Measurements from ENCODE around the gene FBXO3. TPM values are rescaled to one million over a fixed set of nuclear protein-coding genes. Genes with fewer than 3 reads are reported as not detected.

The FBXO3 gene
- polyA plus RNA-seq, 3 donors: 17.5 to 25.2 (median 21.4) TPM

DNA sequence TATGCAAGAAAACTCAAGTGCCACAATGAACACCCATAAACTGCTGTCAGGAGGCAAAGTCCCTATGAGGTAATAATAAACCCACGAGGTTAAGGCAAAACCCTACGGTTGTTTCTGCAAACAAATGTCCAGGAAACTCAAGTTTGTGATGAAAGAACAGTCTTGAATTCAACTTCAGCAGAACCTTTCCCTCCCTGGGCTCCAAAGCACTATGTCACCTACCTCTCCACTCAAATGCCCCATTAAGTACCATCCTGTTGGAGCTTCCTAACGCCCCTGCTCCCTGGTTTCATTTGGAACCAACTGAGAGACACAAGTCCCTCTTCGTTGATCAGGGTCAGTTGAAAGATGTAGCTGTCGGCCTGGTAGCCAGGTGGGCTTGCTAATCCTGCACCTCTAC lies 71.1 kb downstream of the FBXO3 start:
- H3K4me3 Mint-ChIP-seq: no peak overlapping the region
- H4K20me1 ChIP-seq (ENCODE audit: insufficient read depth, low read length): no peaks in the 10 kb centered on the region
- no peak overlapping the region for H3K27ac ChIP-seq (ENCODE audit: low read depth in 1 of 2, low read length in 2 of 2)
- H3K27me3 ChIP-seq (ENCODE audit: control insufficient read depth in 2 of 2, insufficient read depth in 2 of 2, low read length in 2 of 2): peaks cover 4 to 15% of the 10 kb centered on the region in 2 donors
- no peaks in the 10 kb centered on the region for H3K79me2 ChIP-seq (ENCODE audit: insufficient read depth, low read length)
- H3K4me2 ChIP-seq (replicated peaks; ENCODE audit: extremely low read depth, low read length, poor library complexity, severe bottlenecking): no peak overlapping the region
- intact Hi-C loops (cut with micrococcal nuclease): no loop called here
- TF ChIP-seq, protein P1, sequence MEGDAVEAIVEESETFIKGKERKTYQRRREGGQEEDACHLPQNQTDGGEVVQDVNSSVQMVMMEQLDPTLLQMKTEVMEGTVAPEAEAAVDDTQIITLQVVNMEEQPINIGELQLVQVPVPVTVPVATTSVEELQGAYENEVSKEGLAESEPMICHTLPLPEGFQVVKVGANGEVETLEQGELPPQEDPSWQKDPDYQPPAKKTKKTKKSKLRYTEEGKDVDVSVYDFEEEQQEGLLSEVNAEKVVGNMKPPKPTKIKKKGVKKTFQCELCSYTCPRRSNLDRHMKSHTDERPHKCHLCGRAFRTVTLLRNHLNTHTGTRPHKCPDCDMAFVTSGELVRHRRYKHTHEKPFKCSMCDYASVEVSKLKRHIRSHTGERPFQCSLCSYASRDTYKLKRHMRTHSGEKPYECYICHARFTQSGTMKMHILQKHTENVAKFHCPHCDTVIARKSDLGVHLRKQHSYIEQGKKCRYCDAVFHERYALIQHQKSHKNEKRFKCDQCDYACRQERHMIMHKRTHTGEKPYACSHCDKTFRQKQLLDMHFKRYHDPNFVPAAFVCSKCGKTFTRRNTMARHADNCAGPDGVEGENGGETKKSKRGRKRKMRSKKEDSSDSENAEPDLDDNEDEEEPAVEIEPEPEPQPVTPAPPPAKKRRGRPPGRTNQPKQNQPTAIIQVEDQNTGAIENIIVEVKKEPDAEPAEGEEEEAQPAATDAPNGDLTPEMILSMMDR (IDR thresholded peaks at IDR 0.05): no peak
- H3K4me3 ChIP-seq (replicated peaks in 1 of 3; ENCODE audit: low read depth in 2 of 3, low read length in 3 of 3): no peak overlapping the region
- H3K9ac ChIP-seq (ENCODE audit: insufficient read depth, low read length, poor library complexity, severe bottlenecking): no peak overlapping the region
- H2AFZ ChIP-seq (ENCODE audit: insufficient read depth, low read depth, low read length, poor library complexity, severe bottlenecking): no peak overlapping the region
- peaks cover 16 to 18% of the 10 kb centered on the region in 2 donors for H3K4me1 ChIP-seq (ENCODE audit: control insufficient read depth in 1 of 2, insufficient read depth in 2 of 2, low read length in 2 of 2)
- H3K36me3 ChIP-seq (replicated peaks in 1 of 2; ENCODE audit: control insufficient read depth in 1 of 2, insufficient read depth in 2 of 2, low read length in 2 of 2): no peaks in the 10 kb centered on the region
- peaks cover 0 to 4% (median 0%) of the 10 kb centered on the region in 7 donors for H3K9me3 Mint-ChIP-seq
- peaks cover 9 to 14% (median 11%) of the 10 kb centered on the region in 3 donors for H3K27me3 Mint-ChIP-seq (ENCODE audit: low read depth in 3 of 3)
- no peak for DNase-seq
- no peak overlapping the region for H3K27ac Mint-ChIP-seq
- 7% methylated on average over 2 of the region's 5 CpGs for WGBS (ENCODE audit: insufficient coverage)
- H3K36me3 Mint-ChIP-seq: no peaks in the 10 kb centered on the region
- H3K4me1 Mint-ChIP-seq: peaks cover 21% of the 10 kb centered on the region
- H3K9me3 ChIP-seq (replicated peaks in 1 of 2; ENCODE audit: control insufficient read depth in 1 of 2, insufficient read depth in 1 of 2, low read length in 2 of 2): no peaks in the 10 kb centered on the region

DNA sequence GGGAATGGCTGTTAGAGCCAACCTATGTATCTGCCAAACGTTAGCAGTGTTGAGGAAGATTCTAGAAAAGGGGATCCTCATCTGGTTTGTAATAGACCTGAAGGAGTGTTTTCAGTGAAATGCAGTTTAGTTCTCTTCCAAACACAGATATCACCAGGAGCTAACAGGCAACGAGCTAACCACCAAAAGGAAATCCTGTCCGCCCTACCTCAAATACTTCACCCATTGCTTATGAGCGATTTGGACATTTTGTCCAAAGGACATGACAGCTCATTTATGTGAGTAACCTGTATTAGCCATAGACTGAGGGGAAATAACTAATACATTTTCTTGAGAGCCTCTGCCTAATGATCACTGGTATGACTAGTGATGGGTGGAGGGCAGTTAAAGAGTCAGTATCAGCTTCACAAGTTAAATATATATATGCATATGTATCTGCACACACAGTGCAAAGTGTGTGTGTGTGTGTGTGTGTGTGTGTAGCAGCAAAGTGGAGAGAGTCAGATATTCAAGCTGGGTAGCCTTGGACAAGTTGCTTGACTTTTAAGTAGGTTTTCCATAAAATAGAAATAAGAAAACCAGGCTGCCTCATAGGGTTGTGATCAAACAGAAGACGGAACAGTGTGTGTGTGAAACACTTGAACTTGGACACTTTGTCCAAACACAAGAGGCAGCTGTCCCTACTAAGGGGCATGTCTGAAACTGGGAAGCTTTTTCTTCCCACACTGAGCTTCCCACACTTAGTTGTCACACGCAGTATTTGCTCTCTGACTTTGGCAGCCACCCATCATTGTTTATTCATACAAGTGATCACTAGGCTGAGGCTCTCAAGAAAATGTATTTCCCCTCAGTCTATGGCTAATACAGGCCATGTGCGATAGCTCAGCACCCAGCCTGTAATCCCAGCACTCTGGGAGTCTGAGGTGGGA lies 72.8 kb downstream of the FBXO3 start:
- peak overlapping the region in 2 of 7 donors; percentile 11 to 41 for H3K27ac Mint-ChIP-seq
- H3K9ac ChIP-seq (ENCODE audit: insufficient read depth, low read length, poor library complexity, severe bottlenecking): peak overlapping the region; percentile 17
- no peaks in the 10 kb centered on the region for H3K36me3 ChIP-seq (replicated peaks in 1 of 2; ENCODE audit: control insufficient read depth in 1 of 2, insufficient read depth in 2 of 2, low read length in 2 of 2)
- peaks cover 19 to 29% (median 26%) of the 10 kb centered on the region in 3 donors for H3K27me3 Mint-ChIP-seq (ENCODE audit: low read depth in 3 of 3)
- TF ChIP-seq, protein P1 (IDR thresholded peaks at IDR 0.05): no peak
- H3K27ac ChIP-seq (ENCODE audit: low read depth in 1 of 2, low read length in 2 of 2): peak overlapping the region in 1 of 2 donors; percentile 24
- peaks cover 20% of the 10 kb centered on the region for H3K4me1 Mint-ChIP-seq
- H3K4me3 ChIP-seq (replicated peaks in 1 of 3; ENCODE audit: low read depth in 2 of 3, low read length in 3 of 3): peak overlapping the region; percentile 59 to 81 (median 75)
- DNase-seq: peak; percentile 14 to 22 (median 17)
- WGBS (ENCODE audit: insufficient coverage): 14% methylated on average over 1 of the region's 7 CpGs
- H3K9me3 ChIP-seq (replicated peaks in 1 of 2; ENCODE audit: control insufficient read depth in 1 of 2, insufficient read depth in 1 of 2, low read length in 2 of 2): no peaks in the 10 kb centered on the region
- H4K20me1 ChIP-seq (ENCODE audit: insufficient read depth, low read length): no peaks in the 10 kb centered on the region
- peak overlapping the region; percentile 91 for H3K4me2 ChIP-seq (replicated peaks; ENCODE audit: extremely low read depth, low read length, poor library complexity, severe bottlenecking)
- H3K4me1 ChIP-seq (ENCODE audit: control insufficient read depth in 1 of 2, insufficient read depth in 2 of 2, low read length in 2 of 2): peaks cover 16 to 18% of the 10 kb centered on the region in 2 donors
- peaks cover 0 to 4% (median 0%) of the 10 kb centered on the region in 7 donors for H3K9me3 Mint-ChIP-seq
- H3K4me3 Mint-ChIP-seq: peak overlapping the region; percentile 94
- no peaks in the 10 kb centered on the region for H3K36me3 Mint-ChIP-seq
- H3K27me3 ChIP-seq (ENCODE audit: control insufficient read depth in 2 of 2, insufficient read depth in 2 of 2, low read length in 2 of 2): peaks cover 7 to 22% of the 10 kb centered on the region in 2 donors
- H2AFZ ChIP-seq (ENCODE audit: insufficient read depth, low read depth, low read length, poor library complexity, severe bottlenecking): peak overlapping the region; percentile 89
- H3K79me2 ChIP-seq (ENCODE audit: insufficient read depth, low read length): no peaks in the 10 kb centered on the region
- intact Hi-C loops (cut with micrococcal nuclease): no loop called here
